EL (cell line): ENCODE data around the gene SNRNP70.
"Not testable (repeated sequence)": the region's sequence is repeated elsewhere in the genome, so short reads cannot be mapped to it uniquely, and the experiment has no call there.

Experiments
- DNase-seq: peaks from one replicate; pipeline ENCODE4 v3.0.0-alpha.2; 2016

SNRNP70 gene

DNA sequence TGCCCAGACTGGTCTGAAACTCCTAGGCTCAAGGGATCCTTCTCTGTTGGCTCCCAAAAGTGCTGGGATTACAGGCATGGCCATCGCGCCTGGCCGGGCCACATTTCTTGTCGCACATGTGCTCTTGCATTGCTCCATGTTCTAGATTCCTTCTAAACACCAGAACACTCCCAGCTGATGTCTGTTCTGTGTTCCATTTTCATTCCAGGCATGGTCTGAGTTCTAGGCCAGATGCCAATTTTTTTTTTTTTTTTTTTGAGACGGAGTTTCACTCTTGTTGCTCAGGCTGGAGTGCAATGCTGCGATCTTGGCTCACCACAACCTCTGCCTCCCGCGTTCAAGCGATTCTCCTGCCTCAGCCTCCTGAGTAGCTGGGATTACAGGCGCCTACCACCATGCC is 36.6 kb downstream of the SNRNP70 start:
- not testable (repeated sequence) for DNase-seq

- DNase-seq: not testable (repeated sequence)
These were observed 38.0 kb downstream of the SNRNP70 start for GRCh38 chr19:49123285-49123684.

GRCh38 chr19:49125025-49125731 is 39.9 kb downstream of the SNRNP70 start:
- no peak for DNase-seq

DNA sequence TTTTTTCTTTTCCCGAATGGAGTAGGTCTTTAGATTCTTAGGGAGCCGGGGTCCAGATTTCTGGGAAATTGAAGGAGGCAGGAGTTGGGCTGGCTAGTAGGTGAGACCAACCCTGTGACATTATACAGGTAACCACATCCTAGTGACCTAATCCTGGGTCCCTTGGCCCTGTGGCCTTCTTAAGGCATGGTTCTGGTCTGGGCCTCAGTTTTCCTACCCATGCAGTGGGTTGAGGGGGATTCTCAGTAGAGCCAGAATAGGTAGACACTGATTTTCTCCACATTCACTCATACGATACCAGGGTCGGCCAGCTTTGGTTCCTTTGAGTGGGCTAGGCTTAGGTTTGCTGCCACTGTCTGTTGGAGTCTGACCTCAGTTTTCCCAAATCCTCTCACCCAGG is 41.3 kb downstream of the SNRNP70 start:
- DNase-seq: no peak

GRCh38 chr19:49127225-49127624 is 42.0 kb downstream of the SNRNP70 start:
- not testable (repeated sequence) for DNase-seq

DNA sequence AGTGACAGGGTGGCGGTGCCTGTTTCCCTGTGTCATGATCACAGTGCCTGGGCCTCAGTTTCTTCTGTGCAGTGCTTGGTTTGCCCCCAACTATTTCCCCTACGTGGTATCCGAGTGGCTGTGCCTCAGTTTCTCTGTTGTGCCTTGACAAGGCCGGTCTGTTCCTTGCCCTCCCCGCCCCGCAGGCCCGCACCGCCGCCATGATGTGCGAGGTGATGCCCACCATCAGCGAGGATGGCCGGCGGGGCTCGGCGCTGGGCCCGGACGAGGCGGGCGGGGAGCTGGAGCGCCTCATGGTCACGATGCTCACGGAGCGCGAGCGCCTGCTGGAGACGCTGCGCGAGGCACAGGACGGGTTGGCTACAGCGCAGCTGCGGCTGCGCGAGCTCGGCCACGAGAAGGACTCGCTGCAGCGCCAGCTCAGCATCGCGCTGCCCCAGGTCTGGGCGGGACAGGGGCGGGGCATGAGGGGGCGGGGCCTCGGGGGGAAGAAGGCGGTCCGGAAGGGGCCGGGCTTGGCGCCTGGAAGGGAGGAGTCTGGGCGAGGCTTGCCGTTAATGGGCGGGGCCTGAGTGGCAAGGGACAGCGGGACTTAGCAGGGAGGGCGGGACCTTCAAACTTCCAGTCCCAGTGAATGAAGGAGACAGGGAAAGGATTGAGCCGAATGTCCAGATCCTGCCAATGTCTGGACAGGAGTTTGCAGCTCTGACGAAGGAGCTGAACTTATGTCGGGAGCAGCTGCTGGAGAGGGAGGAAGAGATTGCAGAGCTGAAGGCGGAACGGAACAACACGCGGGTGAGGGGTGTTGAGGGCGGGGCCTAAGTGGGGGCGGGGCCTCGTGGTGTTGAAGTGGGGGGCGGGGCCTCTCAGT is 42.7 kb downstream of the SNRNP70 start:
- DNase-seq: peak; percentile 98

- no peak for DNase-seq
These were observed 43.4 kb downstream of the SNRNP70 start for GRCh38 chr19:49128545-49129237.

GRCh38 chr19:49129238-49129583 is 44.0 kb downstream of the SNRNP70 start:
- DNase-seq: no peak

DNA sequence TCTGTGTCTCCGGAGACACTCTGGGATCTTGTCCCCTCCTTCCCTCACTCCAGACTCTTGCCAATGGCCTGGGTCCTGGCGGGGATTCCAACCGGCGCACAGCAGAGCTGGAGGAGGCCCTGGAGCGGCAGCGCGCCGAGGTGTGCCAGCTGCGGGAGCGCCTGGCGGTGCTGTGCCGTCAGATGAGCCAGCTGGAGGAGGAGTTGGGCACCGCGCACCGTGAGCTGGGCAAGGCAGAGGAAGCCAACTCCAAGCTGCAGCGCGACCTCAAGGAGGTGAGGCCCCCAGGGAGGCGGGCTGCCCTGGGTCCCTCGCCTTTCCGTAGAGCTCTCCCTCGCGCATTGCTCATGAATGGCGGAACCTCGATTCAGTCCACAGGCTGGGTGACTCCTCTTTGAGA is 45.1 kb downstream of the SNRNP70 start:
- no peak for DNase-seq

DNA sequence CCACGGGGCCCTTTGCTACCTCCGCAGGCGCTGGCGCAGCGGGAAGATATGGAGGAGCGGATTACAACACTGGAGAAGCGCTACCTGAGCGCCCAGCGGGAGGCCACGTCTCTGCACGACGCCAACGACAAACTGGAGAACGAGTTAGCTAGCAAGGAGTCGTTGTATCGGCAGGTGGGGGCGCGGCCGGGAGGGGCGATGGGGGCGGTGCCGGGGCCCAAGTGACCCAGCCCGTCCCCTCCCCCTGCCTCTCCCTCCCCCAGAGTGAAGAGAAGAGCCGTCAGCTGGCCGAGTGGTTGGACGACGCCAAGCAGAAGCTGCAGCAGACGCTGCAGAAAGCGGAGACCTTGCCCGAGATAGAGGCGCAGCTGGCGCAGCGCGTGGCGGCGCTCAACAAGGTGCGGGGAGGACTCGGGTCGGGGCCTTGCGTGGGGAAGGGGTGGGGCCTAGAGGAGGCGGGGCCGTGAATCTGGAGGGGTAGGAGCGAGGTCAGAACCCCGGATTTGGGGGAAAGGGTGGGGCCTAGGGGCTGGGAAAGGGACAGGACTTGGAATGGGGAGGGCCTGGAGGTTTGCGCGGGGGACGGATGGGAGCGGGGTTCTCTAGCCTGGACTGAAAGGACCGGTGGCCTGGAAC is 47.8 kb downstream of the SNRNP70 start:
- no peak for DNase-seq

DNA sequence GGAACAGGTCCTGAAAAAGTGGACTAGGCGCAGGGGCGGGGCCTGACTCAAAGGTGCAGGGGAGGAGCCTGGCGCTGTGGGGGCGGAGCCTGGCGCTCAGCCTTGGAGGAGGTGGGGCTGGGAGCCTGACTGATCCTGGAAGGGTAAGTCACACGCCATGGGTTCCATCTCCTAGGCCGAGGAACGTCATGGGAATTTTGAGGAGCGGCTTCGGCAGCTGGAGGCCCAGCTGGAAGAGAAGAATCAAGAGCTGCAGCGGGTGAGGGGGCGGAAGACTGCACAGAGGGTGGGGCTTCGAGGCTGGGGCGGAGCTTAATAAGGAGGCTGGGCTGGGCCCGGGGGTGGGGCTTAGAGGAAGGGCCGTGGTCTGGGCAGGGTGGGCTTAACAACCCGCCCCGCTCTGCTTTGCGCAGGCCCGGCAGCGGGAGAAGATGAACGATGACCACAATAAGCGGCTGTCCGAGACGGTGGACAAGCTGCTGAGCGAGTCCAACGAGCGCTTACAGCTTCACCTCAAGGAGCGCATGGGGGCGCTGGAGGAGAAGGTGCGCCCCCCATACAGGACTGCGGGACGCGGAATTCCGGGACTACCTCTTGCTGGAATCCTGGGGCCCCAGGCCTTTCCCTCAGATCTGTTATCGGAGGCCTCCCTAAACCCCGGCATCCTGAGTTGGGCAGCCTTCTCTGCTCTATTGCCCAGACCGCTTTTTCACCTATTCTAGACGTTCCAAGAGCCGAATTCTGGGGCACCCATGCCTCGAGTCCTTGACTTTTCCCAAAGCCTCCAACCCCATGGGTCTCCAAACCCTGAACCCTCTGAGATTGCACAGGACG is 48.6 kb downstream of the SNRNP70 start:
- peak; percentile 70 for DNase-seq

- DNase-seq: no peak
These were observed 50.4 kb downstream of the SNRNP70 start for GRCh38 chr19:49135686-49136085.

DNA sequence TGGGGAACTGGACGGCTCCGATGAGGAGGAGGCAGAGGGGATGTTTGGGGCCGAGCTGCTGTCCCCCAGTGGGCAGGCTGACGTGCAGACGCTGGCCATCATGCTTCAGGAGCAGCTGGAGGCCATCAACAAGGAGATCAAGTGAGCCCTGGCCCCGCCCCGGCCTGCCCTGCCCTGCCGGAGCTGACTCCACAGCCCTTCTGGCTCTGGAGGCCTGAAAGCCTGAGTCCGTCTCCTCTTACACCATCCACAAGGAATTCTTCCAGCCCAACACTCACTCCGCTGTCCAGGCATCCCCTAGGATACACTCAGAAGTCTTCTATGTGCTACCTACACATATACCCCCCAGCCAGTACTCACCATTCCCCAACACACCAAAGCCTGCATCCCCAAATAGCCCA is 51.5 kb downstream of the SNRNP70 start:
- no peak for DNase-seq

- DNase-seq: no peak
These were observed 55.7 kb downstream of the SNRNP70 start for GRCh38 chr19:49140951-49141350.

DNA sequence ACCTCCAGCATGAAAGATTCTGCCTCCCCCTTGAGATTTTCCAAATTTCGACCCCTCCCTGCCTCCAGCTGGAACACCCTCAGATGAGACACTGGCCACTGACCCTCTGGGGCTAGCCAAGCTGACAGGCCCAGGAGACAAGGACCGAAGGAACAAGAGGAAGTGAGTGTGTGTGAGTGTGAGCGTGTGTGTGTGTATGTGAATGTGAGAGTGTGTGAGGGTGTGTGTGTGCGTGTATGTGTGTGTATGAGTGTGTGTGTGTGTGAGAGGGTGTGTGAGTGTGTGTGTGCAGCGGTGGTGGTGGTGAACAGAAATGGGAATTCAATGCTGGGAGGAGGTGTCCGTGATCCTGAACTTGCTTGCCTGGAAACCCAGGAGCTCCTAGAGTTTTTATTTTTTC is 56.1 kb downstream of the SNRNP70 start:
- DNase-seq: no peak

DNA sequence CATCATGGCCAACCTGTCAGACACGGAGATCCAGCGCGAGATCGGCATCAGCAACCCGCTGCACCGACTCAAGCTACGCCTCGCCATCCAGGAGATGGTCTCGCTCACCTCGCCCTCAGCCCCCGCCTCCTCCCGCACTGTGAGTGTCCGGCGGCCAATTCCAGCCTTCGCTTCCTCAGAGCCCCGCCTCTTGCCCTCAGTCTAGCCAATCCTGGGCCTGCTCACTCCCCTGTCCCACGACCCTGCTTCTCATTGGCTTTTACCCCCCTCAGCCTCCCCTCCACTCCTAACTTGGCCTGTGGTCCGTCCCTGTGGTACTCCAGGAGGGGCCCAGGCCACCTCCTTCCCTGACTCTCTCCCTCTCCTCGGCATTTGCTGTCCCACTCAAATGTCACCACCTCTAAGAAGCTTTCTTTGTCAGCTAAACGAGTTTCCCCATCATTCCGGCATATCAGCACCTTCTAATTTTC is 57.6 kb downstream of the SNRNP70 start:
- DNase-seq: peak; percentile 95

GRCh38 chr19:49145573-49146407 is 60.5 kb downstream of the SNRNP70 start:
- peak; percentile 78 for DNase-seq

- DNase-seq: not testable (repeated sequence)
These were observed 61.1 kb downstream of the SNRNP70 start for GRCh38 chr19:49146408-49146770.

- no peak for DNase-seq
These were observed 62.9 kb downstream of the SNRNP70 start for GRCh38 chr19:49148044-49148682.

DNA sequence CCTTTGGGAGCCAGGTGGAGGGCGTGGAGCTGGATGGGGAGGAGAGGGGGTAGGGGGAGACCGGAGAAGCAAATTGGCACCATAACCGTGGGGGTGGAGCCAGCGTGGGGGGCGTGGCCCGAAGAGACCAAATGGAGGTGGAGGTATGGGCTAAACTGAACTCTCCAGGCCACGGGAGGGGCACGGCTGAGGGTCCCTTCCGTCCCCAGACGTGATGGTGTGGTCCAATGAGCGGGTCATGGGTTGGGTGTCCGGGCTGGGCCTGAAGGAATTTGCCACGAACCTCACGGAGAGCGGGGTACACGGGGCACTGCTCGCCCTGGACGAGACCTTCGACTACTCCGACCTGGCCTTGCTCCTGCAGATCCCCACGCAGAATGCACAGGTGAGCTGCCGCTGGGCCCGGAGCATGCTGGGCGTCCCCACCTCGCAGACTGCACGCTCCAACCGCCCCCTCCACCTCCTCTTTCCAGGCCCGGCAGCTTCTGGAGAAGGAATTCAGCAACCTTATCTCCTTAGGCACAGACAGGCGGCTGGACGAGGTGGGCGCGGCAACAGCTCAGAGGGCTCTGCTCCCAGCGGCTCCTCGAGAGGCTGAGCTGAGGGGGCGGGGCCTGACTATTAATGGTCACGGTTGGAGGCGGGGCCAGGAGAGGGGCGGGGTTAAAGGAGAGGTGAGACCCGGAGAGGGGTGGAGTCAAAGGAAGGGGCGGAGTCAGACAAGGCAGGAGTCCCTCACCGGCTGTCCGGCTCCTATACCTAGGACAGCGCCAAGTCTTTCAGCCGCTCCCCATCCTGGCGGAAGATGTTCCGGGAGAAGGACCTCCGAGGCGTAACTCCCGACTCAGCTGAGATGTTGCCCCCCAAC is 63.8 kb downstream of the SNRNP70 start:
- DNase-seq: peak; percentile 96
